A549 (cell line): ENCODE results near the gene MYO1D. TPM values are rescaled to one million over a fixed set of nuclear protein-coding genes. Genes with fewer than 3 reads are reported as not detected.

Source experiments
- ATAC-seq, 2 experiments: fragments of 200-7000 bp in 1 of 2; fragments of >200 bp in 1 of 2; cut with Nextera tagmentation in 1 of 2; cut with Tn5 transposase in 1 of 2; 3 replicates each; pipeline versions ENCODE4 v1.8.0 to v1.9.1; 2018 to 2020; ENCODE audit warnings: mild to moderate bottlenecking in 1 of 2, moderate library complexity in 1 of 2
- CTCF ChIA-PET: fragments of 300-600 bp; sonication (Branson Sonifier 250); formaldehyde crosslinking; extraction: SDS; loops from one replicate; lab custom pipeline; 2021; ENCODE audit warnings: antibody characterized with exemption, inconsistent platforms; lab: Yijun Ruan, JAX
- POLR2A ChIA-PET: fragments of 350-600 bp; formaldehyde crosslinking; extraction: SDS; loops from one replicate; lab custom pipeline; 2021; ENCODE audit warnings: antibody characterized with exemption, inconsistent platforms; lab: Yijun Ruan, JAX
- DNase-seq, 2 experiments: peaks; one replicate each; pipeline versions ENCODE4 v3.0.0 to v3.0.0-alpha.2; 2011 to 2016; ENCODE audit warnings: low read depth in 1 of 2, low spot score in 1 of 2
- FAIRE-seq: peaks from 2 replicates; lab custom pipeline; 2011; peaks lifted over from hg19 to GRCh38; lab: Jason Lieb, UNC
- H3K27ac ChIP-seq, 2 experiments: fragments of >200 bp; sonication (Bioruptor Twin); formaldehyde crosslinking; 3 replicates each; pipeline ENCODE4 v1.5.1; 2016 to 2017
- H3K4me1 ChIP-seq: fragments of >200 bp; sonication (Bioruptor Twin); formaldehyde crosslinking; 3 replicates; pipeline ENCODE4 v1.6.1; 2016
- H3K4me2 ChIP-seq: fragments of >200 bp; sonication (Bioruptor Twin); formaldehyde crosslinking; 3 replicates; pipeline ENCODE4 v1.6.1; 2016
- H3K4me3 ChIP-seq: fragments of >200 bp; sonication (Bioruptor Twin); formaldehyde crosslinking; 3 replicates; pipeline ENCODE4 v1.5.1; 2016
- H3K9me3 ChIP-seq: fragments of >200 bp; sonication (Bioruptor Twin); formaldehyde crosslinking; 3 replicates; pipeline ENCODE4 v1.6.1; 2016
- CBX2 ChIP-seq: fragments of 200-600 bp; sonication (generic); IDR thresholded peaks from 2 replicates; pipeline ENCODE4 v1.6.1; 2016; ENCODE audit warnings: low read depth, mild to moderate bottlenecking, borderline replicate concordance
- CTCF ChIP-seq: fragments of >200 bp; sonication (Bioruptor Twin); formaldehyde crosslinking; IDR thresholded peaks from 3 replicates; pipeline ENCODE4 v1.5.1; 2016
- EHMT2 ChIP-seq: fragments of 200-600 bp; sonication (generic); IDR thresholded peaks from 2 replicates; pipeline ENCODE4 v1.6.1; 2016; ENCODE audit warnings: antibody characterized with exemption, low read depth, mild to moderate bottlenecking, moderate library complexity
- FOSL2 ChIP-seq, 2 experiments: fragments of 450-650 bp in 1 of 2; fragments of >200 bp in 1 of 2; sonication (Bioruptor Twin) in 1 of 2; formaldehyde crosslinking; IDR thresholded peaks; 2 replicates each; pipeline versions ENCODE4 v1.5.0 to v1.6.1; 2016 to 2020; ENCODE audit warnings: mild to moderate bottlenecking in 1 of 2, moderate library complexity in 1 of 2
- HDAC2 ChIP-seq: fragments of 200-600 bp; sonication (generic); IDR thresholded peaks from 2 replicates; pipeline ENCODE4 v1.6.1; 2016
- HES2 ChIP-seq: fragments of >200 bp; sonication (Bioruptor Twin); formaldehyde crosslinking; IDR thresholded peaks from 2 replicates; pipeline ENCODE4 v1.6.1; 2016
- HEYL ChIP-seq: fragments of 250-450 bp; sonication (Bioruptor Pico); IDR thresholded peaks from 2 replicates; pipeline ENCODE4 v1.8.0; 2021; ENCODE audit warnings: mild to moderate bottlenecking, moderate library complexity
- KDM5A ChIP-seq: fragments of 200-600 bp; sonication (generic); IDR thresholded peaks from 2 replicates; pipeline ENCODE4 v1.6.1; 2016; ENCODE audit warnings: antibody characterized with exemption, mild to moderate bottlenecking
- MAX ChIP-seq: IDR thresholded peaks from 2 replicates; pipeline ENCODE4 v1.6.1; 2012
- MAZ ChIP-seq: fragments of 150-350 bp; IDR thresholded peaks from 2 replicates; pipeline ENCODE4 v1.6.1; 2014; ENCODE audit warnings: antibody characterized with exemption, low read depth, low read length, borderline replicate concordance
- NPAS2 ChIP-seq: fragments of 250-450 bp; sonication (Bioruptor Pico); IDR thresholded peaks from 2 replicates; pipeline ENCODE4 v1.8.0; 2022; ENCODE audit warnings: mild to moderate bottlenecking, moderate library complexity, borderline replicate concordance
- PBX3 ChIP-seq: IDR thresholded peaks from 2 replicates; pipeline ENCODE4 v1.6.1; 2012
- POLR2A ChIP-seq: IDR thresholded peaks from 2 replicates; pipeline ENCODE4 v1.6.1; 2012; ENCODE audit warnings: mild to moderate bottlenecking, low read length
- POLR2AphosphoS2 ChIP-seq: conservative IDR thresholded peaks from 2 replicates; pipeline ENCODE4 v1.6.1; 2012; ENCODE audit warnings: low read length, improper control_type of control experiment, inconsistent platforms
- REST ChIP-seq: fragments of 200-600 bp; sonication (generic); IDR thresholded peaks from 2 replicates; pipeline ENCODE4 v1.6.1; 2016; ENCODE audit warnings: antibody characterized with exemption, mild to moderate bottlenecking, moderate library complexity
- RFX5 ChIP-seq: fragments of 450-650 bp; IDR thresholded peaks from 2 replicates; pipeline ENCODE4 v1.7.1; 2014; ENCODE audit warnings: antibody characterized with exemption, mild to moderate bottlenecking, moderate library complexity
- RNF2 ChIP-seq: fragments of 200-600 bp; sonication (generic); IDR thresholded peaks from 2 replicates; pipeline ENCODE4 v1.6.1; 2016; ENCODE audit warnings: low read depth, mild to moderate bottlenecking, antibody characterized with exemption, moderate library complexity, borderline replicate concordance
- USF2 ChIP-seq: fragments of 450-650 bp; IDR thresholded peaks from 2 replicates; pipeline ENCODE4 v1.6.1; 2014; ENCODE audit warnings: antibody characterized with exemption
- ZNF302 ChIP-seq: fragments of 250-450 bp; sonication (Bioruptor Pico); IDR thresholded peaks from 2 replicates; pipeline ENCODE4 v1.9.0; 2021; ENCODE audit warnings: inconsistent platforms, mild to moderate bottlenecking, moderate library complexity
- ZSCAN20 ChIP-seq: fragments of 250-450 bp; sonication (Bioruptor Pico); IDR thresholded peaks from 2 replicates; pipeline ENCODE4 v1.8.0; 2022; ENCODE audit warnings: mild to moderate bottlenecking, moderate library complexity
- WGBS: methylation state at CpG from one replicate; pipeline ENCODE4 v1.1.6; 2017; ENCODE audit errors: missing lambda C conversion rate; 5-methylcytosine and 5-hydroxymethylcytosine counted together
- polyA plus RNA-seq, 4 experiments: library from polyadenylated mRNA; depleted of rRNA in 3 of 4; stranded (reverse); fragments of >200 nt; fragmentation: RNase III in 1 of 4; extraction: RNeasy Plus Mini Kit Qiagen cat#74134 plus additional on column Dnase treatment in 1 of 4; gene quantifications; 2 replicates in 3 of 4; 3 replicates in 1 of 4; pipeline ENCODE4 v1.2.3, GENCODE V29; 2011 to 2017

MYO1D gene
- polyA plus RNA-seq, 2 of the 4 experiments (the other 2 are of a cell fraction), result 2.8 to 4.2 TPM

GRCh38 chr17:32588135-32588534, 288.8 kb downstream of the MYO1D start (continued):
- TF ChIP-seq EHMT2, result no peak
- TF ChIP-seq FOSL2 (IDR thresholded peaks at IDR 0.05), result no peak
- no peak for TF ChIP-seq FOSL2 (CRISPR knock-in tag; IDR thresholded peaks at IDR 0.05)
- no peak for TF ChIP-seq CTCF

GRCh38 chr17:32586666-32587065, 290.3 kb downstream of the MYO1D start:
- ATAC-seq (no peak), FAIRE-seq (no peak), DNase-seq (no peak)
- peaks cover 16% of the 10 kb centered on the region; the same call in 2 of the 3 replicates for H3K9me3 ChIP-seq
- ChIA-PET POLR2A (no interaction called here), CTCF (interaction anchor here (0.7 kb wide), 1 partner anchor 1068 kb away, joined by 3 read pairs; no protein-coding TSS in a partner anchor)
- no peaks in the 10 kb centered on the region for H3K4me1 ChIP-seq
- H3K4me2 ChIP-seq, result no peak overlapping the region
- TF ChIP-seq REST, result no peak
- no peak for TF ChIP-seq POLR2A
- TF ChIP-seq RNF2, result no peak
- TF ChIP-seq EHMT2, result no peak
- no peak for TF ChIP-seq NPAS2 (CRISPR knock-in tag)
- TF ChIP-seq ZSCAN20 (CRISPR knock-in tag), result no peak
- TF ChIP-seq HES2, result no peak
- TF ChIP-seq KDM5A, result no peak
- TF ChIP-seq RFX5, result no peak
- no peak for TF ChIP-seq MAX
- no peak overlapping the region for H3K4me3 ChIP-seq
- no peak overlapping the region for H3K27ac ChIP-seq
- 32% methylated on average over 2 of the region's 2 CpGs for WGBS

GRCh38 chr17:32584792-32585191, 292.1 kb downstream of the MYO1D start:
- ChIA-PET POLR2A (no interaction called here), CTCF (interaction anchor here (0.5 kb wide), 1 partner anchor 336 kb away, joined by 4 read pairs; no protein-coding TSS in a partner anchor)
- Histone ChIP-seq H3K4me3 (no peak overlapping the region), H3K4me1 (no peaks in the 10 kb centered on the region), H3K9me3 (peaks cover 26% of the 10 kb centered on the region), H3K27ac (no peak overlapping the region), H3K4me2 (no peak overlapping the region)
- no peak for FAIRE-seq
- 86% methylated on average over 1 of the region's 1 CpG for WGBS
- no peak for ATAC-seq
- no peak for DNase-seq
- no peak for TF ChIP-seq HEYL (CRISPR knock-in tag)
- TF ChIP-seq USF2, result no peak
- no peak for TF ChIP-seq POLR2AphosphoS2
- no peak for TF ChIP-seq EHMT2
- no peak for TF ChIP-seq ZNF302 (CRISPR knock-in tag)
- TF ChIP-seq HDAC2, result no peak
- TF ChIP-seq PBX3, result no peak
- no peak for TF ChIP-seq CTCF
- TF ChIP-seq FOSL2 (IDR thresholded peaks at IDR 0.05), result no peak
- no peak for TF ChIP-seq FOSL2 (CRISPR knock-in tag; IDR thresholded peaks at IDR 0.05)
- no peak for TF ChIP-seq CBX2
- TF ChIP-seq MAZ, result no peak
- TF ChIP-seq RFX5, result no peak
